ENCODE measurements around the gene PRKCB.

DNA sequence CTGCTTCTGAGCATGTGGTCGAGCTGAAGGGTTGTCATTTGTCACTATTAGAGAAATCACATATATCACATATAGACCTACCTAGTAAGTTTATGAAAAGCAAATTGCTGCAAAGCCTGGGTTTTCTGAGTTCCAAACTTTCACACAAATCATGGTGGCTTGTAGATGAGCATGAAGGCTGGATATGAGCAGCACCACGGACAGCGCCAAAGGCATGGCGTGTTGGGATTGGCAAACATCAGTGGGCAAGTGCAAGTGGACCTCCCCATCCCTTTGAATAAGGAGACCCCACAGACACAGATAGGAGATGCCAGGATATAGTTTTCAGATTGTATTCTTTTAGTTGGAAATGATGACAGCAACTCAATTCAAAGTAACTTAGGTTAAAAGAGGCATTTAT lies 342.7 kb downstream of the PRKCB start:
- TF ChIP-seq, protein P1, sequence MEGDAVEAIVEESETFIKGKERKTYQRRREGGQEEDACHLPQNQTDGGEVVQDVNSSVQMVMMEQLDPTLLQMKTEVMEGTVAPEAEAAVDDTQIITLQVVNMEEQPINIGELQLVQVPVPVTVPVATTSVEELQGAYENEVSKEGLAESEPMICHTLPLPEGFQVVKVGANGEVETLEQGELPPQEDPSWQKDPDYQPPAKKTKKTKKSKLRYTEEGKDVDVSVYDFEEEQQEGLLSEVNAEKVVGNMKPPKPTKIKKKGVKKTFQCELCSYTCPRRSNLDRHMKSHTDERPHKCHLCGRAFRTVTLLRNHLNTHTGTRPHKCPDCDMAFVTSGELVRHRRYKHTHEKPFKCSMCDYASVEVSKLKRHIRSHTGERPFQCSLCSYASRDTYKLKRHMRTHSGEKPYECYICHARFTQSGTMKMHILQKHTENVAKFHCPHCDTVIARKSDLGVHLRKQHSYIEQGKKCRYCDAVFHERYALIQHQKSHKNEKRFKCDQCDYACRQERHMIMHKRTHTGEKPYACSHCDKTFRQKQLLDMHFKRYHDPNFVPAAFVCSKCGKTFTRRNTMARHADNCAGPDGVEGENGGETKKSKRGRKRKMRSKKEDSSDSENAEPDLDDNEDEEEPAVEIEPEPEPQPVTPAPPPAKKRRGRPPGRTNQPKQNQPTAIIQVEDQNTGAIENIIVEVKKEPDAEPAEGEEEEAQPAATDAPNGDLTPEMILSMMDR (conservative IDR thresholded peaks at IDR 0.05; ENCODE audit: low read length): no peak
- no peak for TF ChIP-seq EZH2phosphoT487 (IDR thresholded peaks at IDR 0.05; ENCODE audit: borderline replicate concordance)
